Ovary (tissue), 9 donors: ENCODE measurements around the gene USP47. TPM values are rescaled to one million over a fixed set of nuclear protein-coding genes. Genes with fewer than 3 reads are reported as not detected.

Experiments used
- DNase-seq, 5 donors: peaks; one replicate each; pipeline ENCODE4 v3.0.0-alpha.2; 2019 to 2020
- H3K27ac ChIP-seq, 2 donors: fragments of 200-600 bp; one replicate each; pipeline versions ENCODE4 v1.5.1 to v1.8.0; 2019 to 2022
- H3K27me3 ChIP-seq: fragments of 200-600 bp; one replicate; pipeline ENCODE4 v1.8.0; 2022
- H3K36me3 ChIP-seq: fragments of 200-600 bp; sonication (generic); one replicate; pipeline ENCODE4 v1.5.1; 2019
- H3K4me1 ChIP-seq: one replicate; pipeline ENCODE4 v1.8.1; 2013; ENCODE audit warnings: mild to moderate bottlenecking, moderate library complexity; ENCODE audit not compliant: insufficient read depth
- H3K4me3 ChIP-seq: fragments of 200-600 bp; sonication (generic); one replicate; pipeline ENCODE4 v1.5.1; 2017
- H3K9me3 ChIP-seq, 2 donors: fragments of 200-600 bp in 1 of 2; sonication (generic) in 1 of 2; one replicate each; pipeline versions ENCODE4 v1.5.1 to v1.8.1; 2013 to 2019; ENCODE audit warnings: mild to moderate bottlenecking in 1 of 2, moderate library complexity in 1 of 2
- CTCF ChIP-seq, 3 donors: fragments of 450-650 bp in 2 of 3; fragments of 200-600 bp in 1 of 3; IDR thresholded peaks; one replicate each; pipeline versions ENCODE4 v1.5.1 to v1.8.0; 2016 to 2022; ENCODE audit warnings: antibody characterized with exemption in 3 of 3, mild to moderate bottlenecking in 1 of 3
- EP300 ChIP-seq: sonication (generic); formaldehyde crosslinking; IDR thresholded peaks from one replicate; pipeline ENCODE4 v1.6.1; 2017; ENCODE audit warnings: antibody characterized with exemption
- POLR2A ChIP-seq: fragments of 450-650 bp; IDR thresholded peaks from one replicate; pipeline ENCODE4 v1.6.1; 2017; ENCODE audit warnings: antibody characterized with exemption, mild to moderate bottlenecking, moderate library complexity
- WGBS, 3 donors: extraction: QIAGEN DNeasy Blood & Tissue Kit in 1 of 3; methylation state at CpG; one replicate each; pipeline versions ENCODE4 v1.1.5 to v1.1.7; 2013 to 2017; 5-methylcytosine and 5-hydroxymethylcytosine counted together
- intact Hi-C, 4 donors: fragments of 100-400 bp; cut with DNase I; formaldehyde crosslinking; loops; one replicate each; pipeline versions ENCODE4 v1.11.0 to v1.15.1; 2022 to 2023
- polyA plus RNA-seq, 2 donors: library from polyadenylated mRNA; stranded (reverse); fragments of 200-250 nt in 1 of 2; fragments of 350-450 nt in 1 of 2; fragmentation: Illumina TruSeq in 1 of 2; extraction: RNeasy Lipid Tissue Mini Kit (QIAGEN cat#74804) in 1 of 2; gene quantifications; one replicate each; pipeline ENCODE4 v1.2.3, GENCODE V29; 2013 to 2014
- total RNA-seq, 7 donors: library from RNA; depleted of rRNA in 2 of 7; stranded (reverse); fragments of >200 nt in 2 of 7; fragmentation: NEBNext Ultra II Directional in 3 of 7; extraction: Animal tissue kit (Norgen Biotek cat#: 25700) in 3 of 7; gene quantifications; one replicate each; pipeline versions ENCODE4 v1.1.0 to v1.2.4, GENCODE V29; 2016 to 2023
- donor health status: DM: no; HTN: no; CAD: no; lungs with moderate emphysema.
- donor health status: DM: no; HTN: no; CAD: no.
- donor health status: Bipolar disorder and iron deficiency.
- donor health status: DM: yes; HTN: yes; CAD: no.
- donor health status: DM: no; HTN: no; CAD: no.
- donor health status: DM: yes; HTN: yes; CAD: no.

The USP47 gene
- total and polyA plus RNA-seq, 9 donors: 26.5 to 70.5 (median 51.2) TPM

GRCh38 chr11:11871991-11872401 is 30.2 kb downstream of the USP47 start:
- Histone ChIP-seq H3K4me3 (no peak overlapping the region), H3K9me3 (peaks cover 0 to under 1% of the 10 kb centered on the region in 2 donors), H3K27ac (no peak overlapping the region), H3K4me1 (peaks cover 8% of the 10 kb centered on the region), H3K36me3 (no peaks in the 10 kb centered on the region), H3K27me3 (no peaks in the 10 kb centered on the region)
- intact Hi-C loops: no loop called here
- TF ChIP-seq POLR2A (no peak), CTCF (IDR thresholded peaks at IDR 0.05) (no peak), EP300 (no peak)
- 65 to 70% (median 66%) methylated on average over 2 of the region's 2 CpGs for WGBS, 3 donors
- no peak for DNase-seq

- intact Hi-C loops: no loop called here
- H3K4me1 ChIP-seq: peaks cover 9% of the 10 kb centered on the region
- no peaks in the 10 kb centered on the region for H3K27me3 ChIP-seq
- H3K36me3 ChIP-seq: no peaks in the 10 kb centered on the region
- no peak overlapping the region for H3K4me3 ChIP-seq
- 86 to 90% (median 87%) methylated on average over 2 of the region's 2 CpGs for WGBS, 3 donors
- TF ChIP-seq POLR2A (no peak), CTCF (IDR thresholded peaks at IDR 0.05) (no peak), EP300 (no peak)
- H3K27ac ChIP-seq: no peak overlapping the region
- DNase-seq: no peak
- no peaks in the 10 kb centered on the region for H3K9me3 ChIP-seq
These were observed 34.7 kb downstream of the USP47 start for GRCh38 chr11:11876458-11876857.

- DNase-seq: no peak
- Histone ChIP-seq H3K36me3 (no peaks in the 10 kb centered on the region), H3K27ac (no peak overlapping the region), H3K9me3 (no peaks in the 10 kb centered on the region), H3K4me1 (peaks cover 2% of the 10 kb centered on the region), H3K4me3 (no peak overlapping the region), H3K27me3 (no peaks in the 10 kb centered on the region)
- no peak for TF ChIP-seq POLR2A
- no peak for TF ChIP-seq CTCF (IDR thresholded peaks at IDR 0.05)
- no peak for TF ChIP-seq EP300
- intact Hi-C loops: no loop called here
- whole genome bisulfite sequencing, 3 donors: 74 to 81% (median 80%) methylated on average over 2 of the region's 2 CpGs
These were observed 38.4 kb downstream of the USP47 start for GRCh38 chr11:11880179-11880578.

- intact Hi-C loops: no loop called here
- no peak for DNase-seq
- Histone ChIP-seq H3K27ac (no peak overlapping the region), H3K9me3 (no peaks in the 10 kb centered on the region), H3K4me3 (no peak overlapping the region), H3K36me3 (no peaks in the 10 kb centered on the region), H3K4me1 (peaks cover 2% of the 10 kb centered on the region), H3K27me3 (no peaks in the 10 kb centered on the region)
- WGBS, 3 donors: 52 to 78% (median 69%) methylated on average over 2 of the region's 2 CpGs
- TF ChIP-seq POLR2A: no peak
- TF ChIP-seq EP300: no peak
- TF ChIP-seq CTCF (IDR thresholded peaks at IDR 0.05): no peak
These were observed 40.8 kb downstream of the USP47 start for GRCh38 chr11:11882539-11882938.

- Histone ChIP-seq H3K27ac (no peak overlapping the region), H3K27me3 (no peaks in the 10 kb centered on the region), H3K9me3 (no peaks in the 10 kb centered on the region), H3K4me3 (no peak overlapping the region), H3K4me1 (peaks cover 2% of the 10 kb centered on the region), H3K36me3 (no peaks in the 10 kb centered on the region)
- intact Hi-C loops: no loop called here
- 95 to 99% (median 99%) methylated on average over 2 of the region's 2 CpGs for WGBS, 3 donors
- DNase-seq: no peak
- no peak for TF ChIP-seq CTCF (IDR thresholded peaks at IDR 0.05)
- TF ChIP-seq POLR2A: no peak
- no peak for TF ChIP-seq EP300
These were observed 42.6 kb downstream of the USP47 start for GRCh38 chr11:11884351-11884750.
